Activated T-cell treated with anti-CD3 and anti-CD28 coated beads, Interleukin-2, amount 50 U/mL, for 1 hour (primary cell): ENCODE results near the gene NPHP4.
A peak's percentile ranks its signal among the peaks of the same experiment; 100 is the strongest.

Experiments used
- DNase-seq: peaks from one replicate; pipeline ENCODE4 v3.0.0-alpha.2; 2020

The NPHP4 gene

DNA sequence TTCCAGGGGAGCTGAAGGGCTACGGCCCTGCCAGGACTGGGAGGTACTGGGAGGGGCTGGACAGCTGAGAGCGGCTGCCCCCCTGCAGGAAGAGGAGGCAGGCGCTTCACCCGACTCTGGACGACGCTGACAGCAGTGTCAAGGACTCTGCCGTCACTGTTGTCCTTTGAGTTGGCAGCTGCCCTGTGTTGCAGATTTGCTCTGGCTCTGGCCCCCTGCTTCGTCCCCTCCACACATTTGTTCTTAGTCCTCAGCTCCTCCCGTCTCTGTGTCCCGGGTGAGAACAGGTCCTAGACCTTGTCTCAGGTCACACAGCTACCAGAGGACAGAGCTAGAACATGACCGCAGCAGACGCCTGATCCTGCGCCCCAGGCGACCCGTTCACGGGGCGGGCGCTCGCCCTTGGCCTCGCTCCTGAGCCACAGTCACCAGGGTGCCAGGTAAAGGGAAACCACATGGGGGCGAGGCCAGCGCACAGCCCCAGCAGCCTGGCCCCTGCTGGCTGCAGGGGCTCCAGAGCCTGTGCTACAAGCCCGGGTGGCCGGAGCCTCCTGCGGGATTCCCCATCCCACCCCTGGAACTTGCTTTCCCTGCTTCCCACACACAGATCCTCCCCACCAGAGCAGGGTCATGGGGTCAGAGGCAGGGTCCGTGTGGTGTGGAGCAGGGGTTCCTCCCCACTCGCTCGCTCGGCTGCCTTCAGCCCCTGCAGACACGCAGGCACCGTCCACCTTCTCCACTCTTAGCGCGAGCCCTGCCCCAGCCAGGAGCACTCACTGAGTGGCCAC, 10.7 kb upstream of the NPHP4 start:
- peak; percentile 17 for DNase-seq

DNA sequence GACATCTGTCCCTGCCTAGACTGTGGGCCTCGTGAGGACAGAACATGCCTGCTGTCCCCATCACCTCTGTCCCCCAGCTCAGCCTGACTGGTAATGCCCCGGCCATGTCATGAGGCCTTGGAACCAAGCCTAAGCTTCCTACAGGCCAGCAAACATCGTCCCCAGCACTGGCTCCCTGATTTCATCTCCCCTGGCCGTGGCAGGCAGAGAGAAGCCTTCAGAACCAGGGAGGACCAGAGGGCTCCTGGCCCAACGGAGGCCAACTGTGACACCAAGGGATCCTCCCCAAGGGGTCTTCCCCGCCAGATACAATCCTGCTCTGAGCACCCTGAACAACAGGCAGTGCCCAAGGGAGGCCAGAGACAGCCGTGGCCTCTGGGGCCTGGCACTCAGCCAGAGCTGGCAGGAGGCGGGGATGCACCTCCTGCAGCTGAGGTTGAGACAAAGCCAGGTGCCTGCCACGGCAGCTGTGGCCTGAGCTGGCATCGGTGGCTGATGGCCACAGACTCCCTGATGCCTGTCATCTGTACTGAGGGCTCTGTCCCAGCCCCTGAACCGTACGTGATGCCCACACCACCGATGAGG, 9.9 kb upstream of the NPHP4 start:
- DNase-seq: peak; percentile 37

DNA sequence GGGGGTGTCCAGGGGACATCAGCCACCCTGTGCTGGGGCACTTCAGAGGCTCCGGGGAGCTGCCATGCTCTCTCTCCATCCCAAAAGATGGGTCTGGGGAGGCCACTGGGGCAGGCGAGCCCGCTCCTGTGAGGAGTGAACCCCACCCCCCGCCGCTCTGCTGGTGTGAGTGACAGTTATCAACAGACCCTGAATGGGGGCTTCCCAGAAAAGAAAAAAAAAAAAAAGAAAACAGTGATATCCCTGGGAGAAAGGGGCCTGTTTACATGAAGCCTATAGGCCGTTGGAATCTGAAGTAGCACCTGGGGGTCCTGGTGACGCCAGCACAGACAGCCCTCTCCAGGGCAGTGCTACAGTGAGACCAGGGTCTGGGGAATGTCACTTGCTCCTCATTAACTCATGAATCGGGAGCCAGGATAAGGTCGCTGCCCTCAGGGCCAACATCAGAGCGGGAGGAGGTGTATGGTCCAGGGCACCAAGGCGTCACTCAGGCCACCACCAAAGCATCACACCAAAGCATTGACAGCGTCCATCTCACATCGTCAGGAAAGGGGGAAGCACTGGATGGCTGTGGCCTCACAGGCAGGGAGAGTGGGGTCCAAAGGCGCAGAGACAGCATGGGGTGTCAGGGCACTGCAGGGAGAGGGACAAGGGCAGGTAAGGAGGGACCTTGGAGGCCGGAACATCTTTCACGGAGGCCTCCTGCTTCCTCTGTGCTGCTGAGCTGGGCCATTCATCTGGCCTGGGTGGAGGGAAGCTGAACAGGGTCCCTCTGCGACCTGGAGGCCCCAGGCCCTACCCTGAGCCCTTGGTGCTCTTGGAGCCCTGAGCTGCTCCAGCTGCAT, 8.4 kb upstream of the NPHP4 start:
- peak; percentile 16 for DNase-seq

DNA sequence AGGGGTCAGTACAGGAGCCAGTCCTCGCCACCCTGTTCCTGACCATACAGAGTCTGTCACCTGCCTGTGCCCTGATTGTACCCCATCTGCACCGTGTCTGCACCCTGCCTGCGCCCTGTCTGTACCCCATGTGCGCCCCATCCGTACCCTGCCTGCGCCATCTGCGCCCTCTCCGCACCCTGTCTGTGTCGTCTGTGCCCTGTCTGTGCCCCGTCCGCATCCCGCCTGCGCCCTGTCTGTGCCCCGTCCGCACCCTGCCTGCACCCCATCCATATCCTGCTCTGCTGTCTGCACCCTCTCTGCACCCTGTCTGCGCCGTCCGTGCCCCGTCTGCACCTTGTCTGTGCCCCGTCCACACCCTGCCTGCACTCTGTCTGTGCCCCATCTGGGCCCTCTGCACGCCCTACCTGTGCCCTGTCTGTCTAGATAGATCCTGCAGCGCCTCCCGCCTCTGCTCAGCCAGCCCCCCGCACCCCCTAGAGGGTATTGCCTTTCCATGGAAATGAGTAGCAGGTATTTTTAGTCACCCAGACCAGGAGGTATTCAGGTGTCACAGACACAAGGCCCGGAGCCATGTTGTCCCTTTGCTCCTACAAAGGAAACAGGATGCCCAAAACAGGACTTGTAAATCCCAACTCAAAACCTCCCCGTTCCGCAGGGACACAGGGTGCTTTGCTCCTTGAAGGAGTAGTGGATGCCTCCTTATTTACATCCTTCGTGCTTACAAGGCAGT, 7.7 kb upstream of the NPHP4 start:
- peak; percentile 9 for DNase-seq

DNA sequence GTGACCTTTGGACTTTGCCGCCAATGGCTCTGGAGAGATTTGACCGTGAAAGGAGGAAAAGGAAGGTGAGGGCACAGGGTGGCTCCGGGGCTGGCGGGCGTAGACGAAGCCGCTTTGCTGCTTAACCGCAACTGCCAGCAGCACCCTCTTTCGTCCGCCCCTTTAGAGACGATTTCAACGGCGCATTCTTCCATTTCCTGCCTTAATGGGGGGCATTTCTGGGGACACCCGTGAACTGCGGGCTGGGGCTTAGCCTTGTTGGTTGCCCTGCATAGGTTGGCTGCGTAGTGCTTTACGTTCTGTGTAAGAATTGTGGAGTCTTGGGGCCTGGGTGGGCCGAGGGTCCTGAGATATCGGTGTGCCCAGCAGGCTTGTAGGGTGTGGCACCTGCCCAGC, 6.7 kb upstream of the NPHP4 start:
- peak; percentile 5 for DNase-seq

DNA sequence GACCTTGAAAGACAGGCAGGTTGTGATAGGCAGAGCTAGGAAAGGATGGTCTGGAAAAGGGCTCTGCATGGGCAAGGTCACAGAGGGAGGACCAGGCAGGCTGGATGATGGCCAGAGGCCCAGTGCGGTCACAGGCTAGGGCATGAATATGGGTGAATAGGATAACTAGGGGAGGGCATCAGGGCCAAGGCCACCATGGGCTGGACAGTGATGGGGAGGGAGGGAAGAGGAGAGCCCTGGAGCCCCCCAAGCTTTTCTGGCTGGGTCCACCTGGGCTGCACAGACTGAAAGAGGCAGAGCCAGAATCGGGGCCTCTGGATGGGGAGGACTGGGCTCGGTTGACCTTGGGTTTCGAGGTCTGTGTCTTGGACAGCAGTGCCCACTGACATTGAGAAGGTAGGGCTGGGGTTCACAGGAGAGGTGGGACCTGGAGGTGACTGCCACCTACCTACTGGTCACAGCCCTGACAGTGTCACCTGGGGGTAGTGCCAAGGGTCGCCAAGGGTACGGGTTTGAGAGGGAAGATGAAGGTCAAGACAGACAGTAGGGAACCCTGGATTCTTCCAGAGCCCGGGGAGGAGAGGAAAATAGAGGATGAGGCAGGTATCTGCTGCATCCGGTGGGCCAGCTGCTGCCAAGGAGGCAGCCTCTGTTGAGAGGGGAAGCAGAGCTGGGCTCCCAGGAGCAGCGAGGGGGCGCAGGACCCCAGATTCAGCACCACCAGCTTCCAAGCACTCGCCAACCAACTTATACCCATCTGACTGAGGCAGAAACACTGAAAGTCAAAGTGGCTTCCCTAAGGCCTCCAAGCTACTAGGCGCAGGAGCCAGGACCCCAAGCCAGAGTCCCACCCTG, 6.1 kb upstream of the NPHP4 start:
- no peak for DNase-seq

DNA sequence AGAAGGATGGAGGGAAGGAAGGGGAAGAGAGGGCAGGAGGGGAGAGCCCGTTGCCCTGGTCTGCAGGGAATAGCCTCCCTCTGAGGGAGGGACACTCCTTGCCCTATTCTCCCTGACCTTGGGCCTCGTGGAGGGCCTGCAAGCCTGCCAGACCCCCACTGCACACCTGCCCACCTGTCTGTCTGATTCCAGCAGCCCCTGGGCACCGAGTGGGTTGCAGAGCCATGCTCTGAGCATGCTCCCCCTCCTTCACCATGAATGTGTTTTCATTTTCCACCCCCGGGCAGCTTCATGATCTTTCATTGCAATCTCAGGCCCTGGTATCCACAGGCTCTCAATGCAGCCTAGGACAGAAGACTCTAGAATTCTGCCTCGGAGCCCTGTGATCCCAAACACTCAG, 5.1 kb upstream of the NPHP4 start:
- DNase-seq: no peak

DNA sequence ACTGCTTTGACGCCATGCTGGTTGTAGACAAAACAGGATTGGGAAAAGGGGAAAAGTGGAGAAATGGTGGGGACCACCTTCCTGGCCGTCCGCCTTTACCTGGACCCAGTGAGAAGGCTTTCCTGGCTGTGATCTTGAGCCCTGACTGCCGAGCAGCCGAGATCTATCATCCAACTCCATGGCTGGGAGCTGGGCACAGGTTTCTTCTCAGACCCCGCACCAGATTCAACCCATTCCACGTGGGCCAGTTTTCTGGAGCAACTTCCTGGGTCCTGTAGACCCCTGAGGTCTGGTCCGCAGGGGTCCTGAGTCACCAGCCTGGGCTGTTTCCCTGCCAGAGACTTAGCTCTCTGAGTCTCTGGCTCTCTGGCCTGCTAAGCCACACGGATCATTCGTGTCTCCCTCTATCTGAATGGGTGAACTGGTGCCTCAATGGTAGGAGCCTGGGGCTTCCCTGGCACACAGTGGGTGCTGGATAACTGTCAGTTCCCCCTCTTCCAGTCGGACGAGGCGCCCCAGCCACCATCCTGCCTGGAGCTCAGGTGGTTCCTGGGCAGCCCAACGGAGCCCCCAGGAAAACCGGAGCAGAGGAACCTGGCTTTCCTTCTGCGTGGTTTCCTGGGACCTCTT, 4.5 kb upstream of the NPHP4 start:
- no peak for DNase-seq

DNA sequence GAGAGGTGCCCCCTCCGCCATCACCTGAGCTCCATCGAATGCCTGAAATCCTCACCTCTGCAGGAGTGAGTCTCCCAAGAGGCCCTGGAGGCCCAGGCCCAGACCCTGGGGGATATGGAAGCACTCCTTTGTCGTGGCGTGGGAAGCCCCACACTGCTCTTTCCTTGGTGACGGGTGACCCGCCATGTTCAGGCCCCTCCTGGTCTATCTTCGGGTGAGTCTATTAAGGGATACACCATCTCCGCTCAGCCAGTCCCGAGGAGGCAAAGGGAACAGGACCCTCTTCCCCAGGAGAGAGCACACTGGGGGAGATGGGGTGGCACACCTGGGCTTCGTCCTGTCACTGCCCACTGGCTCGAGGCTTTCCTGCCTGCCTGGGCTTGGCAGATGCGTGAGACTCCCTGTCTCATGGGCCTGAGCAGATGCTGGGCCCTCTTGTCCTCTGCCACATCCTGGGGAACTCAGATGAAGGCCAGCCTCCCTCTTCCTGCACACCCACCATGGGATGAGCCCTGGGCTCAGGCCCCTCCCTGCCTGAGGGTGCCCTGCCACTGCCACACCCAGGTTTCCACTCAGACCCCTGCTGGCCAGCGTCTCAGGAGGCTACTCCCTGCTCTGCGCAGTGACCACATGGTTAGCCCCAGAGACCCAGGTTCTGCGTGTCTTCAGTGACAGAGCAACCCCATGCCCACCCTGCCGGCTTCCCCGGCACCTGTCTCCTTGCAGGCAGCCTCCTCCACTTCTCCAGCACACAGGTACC, 3.8 kb upstream of the NPHP4 start:
- DNase-seq: no peak

DNA sequence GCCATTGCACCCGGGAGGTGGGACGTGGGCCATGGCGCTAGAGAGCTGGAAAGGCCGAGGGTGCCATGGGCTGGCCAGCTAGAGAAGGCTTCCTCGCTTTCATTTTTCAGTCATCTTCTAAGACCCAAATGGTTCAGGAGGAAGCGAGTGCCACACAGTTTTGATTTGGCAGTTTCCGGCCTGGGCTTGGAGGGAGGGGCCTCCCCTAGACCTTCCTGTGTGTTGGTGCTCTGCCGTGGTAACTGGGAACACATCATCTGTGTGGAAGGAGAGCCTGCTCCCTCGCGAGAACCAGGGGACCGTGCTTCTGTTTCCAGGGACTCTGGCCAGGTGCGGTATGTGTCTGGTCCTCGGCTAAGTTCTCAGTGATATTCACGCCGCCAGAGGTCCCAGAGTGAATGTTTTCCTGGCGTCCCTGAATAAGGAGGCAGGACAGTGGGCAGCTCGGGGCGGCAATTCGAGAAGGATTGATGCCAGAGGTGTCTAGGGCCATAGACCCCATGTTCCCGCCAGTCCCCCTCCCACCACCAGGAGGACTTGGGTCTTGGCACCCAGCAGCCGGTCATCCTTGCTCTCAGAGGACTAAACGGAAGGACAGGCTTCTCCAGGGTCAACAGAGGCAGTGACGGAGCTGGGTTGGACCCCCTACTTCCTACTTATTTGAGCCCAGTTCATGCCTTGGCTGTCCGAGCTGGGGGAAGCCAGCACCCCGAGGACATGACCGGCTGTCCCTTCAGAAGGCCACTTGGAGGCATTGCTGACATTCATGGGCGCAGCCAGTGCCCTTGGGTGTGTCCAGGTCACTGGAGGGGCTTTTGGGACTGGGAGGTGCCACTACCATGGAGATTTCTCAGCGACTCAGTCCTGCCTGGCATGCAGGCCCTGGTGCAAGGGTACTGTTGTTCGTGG, 2.7 kb upstream of the NPHP4 start:
- DNase-seq: peak; percentile 59

DNA sequence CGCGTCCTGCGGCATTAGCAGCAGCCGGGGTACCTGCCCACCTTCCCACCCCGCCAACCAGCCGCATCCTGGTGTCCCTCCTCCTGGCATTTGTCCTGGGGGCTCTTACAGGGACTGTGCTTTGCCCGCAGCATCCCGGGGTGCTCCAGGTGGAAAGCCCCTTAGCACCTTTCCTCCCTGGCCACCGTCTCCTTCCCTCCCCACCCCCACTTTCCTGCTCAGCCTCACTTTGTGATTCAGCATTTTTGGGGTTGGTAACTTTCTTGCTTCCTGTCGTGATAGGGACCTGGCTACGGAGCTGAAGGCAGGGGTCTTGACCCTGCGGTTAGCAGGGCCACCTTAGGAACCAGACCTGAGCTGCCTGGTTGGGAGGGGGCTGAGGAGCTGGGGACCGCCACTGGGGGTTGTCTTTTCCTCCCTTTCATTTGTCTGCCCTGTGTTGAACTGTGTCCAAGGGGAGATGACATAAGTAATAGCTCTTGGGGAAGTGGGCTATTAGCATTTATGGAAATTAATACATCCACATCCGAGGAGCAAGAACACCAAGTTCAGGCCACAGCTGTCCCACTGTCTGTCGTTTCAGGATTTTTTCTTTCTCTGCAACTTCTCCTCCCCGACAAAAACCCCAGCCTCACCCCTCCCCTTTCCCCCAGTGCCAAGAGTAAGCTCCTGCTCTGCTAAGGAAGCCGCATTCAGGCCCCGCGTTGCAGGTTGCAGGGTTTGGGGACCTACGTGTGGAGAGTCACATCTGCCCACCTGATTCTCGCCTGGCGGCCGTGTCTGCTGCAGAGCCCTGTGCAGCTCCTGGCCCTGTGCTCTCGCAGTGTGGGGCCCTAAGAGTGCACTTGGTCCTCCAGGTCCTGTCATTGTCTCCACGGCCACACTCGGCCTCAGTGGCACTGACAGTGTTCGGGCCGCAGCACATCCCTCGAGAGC, 1.6 kb upstream of the NPHP4 start:
- peak; percentile 28 for DNase-seq

DNA sequence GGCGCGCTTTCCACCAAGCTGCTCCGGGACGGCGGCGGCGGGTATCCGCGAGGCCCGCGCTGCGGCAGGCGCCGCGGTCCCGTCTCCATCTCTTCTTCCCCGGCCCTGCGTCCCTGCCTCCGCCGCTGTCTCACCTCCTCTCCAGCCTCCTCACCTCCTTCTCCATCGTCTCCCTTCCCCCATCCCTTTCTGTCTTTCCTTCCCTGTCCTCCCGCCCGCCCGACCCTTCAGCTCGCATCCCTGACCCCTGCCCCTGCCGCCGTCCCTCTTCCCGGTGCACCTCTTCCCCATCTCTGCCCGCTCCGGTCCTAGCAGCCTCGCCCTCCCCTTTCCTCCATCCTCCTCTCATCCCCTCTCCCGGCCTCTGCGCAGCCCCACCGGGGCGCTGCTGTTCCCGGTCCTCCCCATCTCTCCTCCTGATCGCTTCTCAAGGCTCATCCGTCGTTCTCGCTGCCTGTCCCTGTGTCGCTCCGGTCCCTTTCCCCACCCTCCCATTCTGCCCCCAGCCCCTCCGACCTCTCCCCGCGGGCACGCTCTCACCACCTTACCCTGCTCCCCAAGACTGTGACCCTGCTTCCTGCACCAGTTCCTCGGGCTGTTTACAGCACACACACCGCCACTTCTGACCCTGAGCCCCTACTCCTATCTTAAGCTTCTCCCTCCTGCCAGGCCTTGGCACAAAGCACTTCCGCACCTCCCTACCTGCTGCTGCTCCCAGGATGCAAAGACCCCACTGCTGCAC, 760 bp upstream of the NPHP4 start:
- DNase-seq: no peak

DNA sequence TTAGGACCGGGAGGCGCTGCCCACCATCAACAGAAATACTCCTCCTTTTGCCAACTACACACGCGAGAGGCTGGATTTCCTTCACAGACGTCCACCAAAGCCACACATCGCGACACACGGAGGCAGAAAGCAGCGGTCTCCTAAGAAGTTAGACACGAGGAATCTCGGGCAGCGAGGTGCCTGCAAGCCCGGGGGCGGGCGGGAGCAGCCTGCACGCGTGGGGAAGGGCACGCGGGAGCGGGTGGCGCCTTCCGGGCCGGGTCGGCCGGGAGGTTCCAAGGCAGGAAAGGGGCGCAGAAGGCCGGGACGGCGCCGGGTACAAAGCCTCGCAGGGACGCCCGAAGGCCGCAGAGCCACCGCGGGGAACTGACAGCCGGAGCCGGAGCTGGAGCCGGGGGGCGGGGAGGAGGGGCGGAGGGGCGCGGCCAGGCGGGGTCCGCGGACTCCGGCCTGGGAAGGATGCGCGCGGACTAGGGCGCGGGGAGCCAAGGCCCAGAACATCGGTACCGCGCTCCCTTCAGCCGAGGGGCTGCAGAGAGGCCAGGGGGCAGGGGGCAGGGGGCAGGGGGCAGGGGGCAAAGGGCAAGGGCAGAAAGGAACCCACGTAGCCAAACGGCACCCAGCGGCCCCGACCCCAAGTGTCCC, 722 bp downstream of the NPHP4 start:
- peak; percentile 57 for DNase-seq

DNA sequence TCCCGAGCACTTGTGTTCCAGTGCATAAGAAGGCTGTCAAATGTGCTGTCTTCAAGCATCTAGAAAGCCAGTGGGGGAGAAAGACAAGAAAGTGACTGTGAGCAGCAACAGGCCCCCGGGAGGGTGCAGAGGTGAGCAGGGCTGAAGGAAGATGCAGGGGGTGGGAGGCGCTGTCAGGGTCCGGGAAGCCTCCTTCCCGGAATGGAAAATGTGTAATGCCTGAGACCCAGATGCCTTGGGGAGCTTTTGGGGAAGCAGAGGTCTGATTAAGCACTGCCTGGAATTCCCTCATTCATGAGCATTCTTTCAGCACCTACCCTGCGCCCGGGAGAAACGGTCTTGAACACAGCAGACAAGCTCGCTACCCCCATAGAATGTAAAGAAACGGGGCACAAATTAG, 1.3 kb downstream of the NPHP4 start:
- DNase-seq: no peak

DNA sequence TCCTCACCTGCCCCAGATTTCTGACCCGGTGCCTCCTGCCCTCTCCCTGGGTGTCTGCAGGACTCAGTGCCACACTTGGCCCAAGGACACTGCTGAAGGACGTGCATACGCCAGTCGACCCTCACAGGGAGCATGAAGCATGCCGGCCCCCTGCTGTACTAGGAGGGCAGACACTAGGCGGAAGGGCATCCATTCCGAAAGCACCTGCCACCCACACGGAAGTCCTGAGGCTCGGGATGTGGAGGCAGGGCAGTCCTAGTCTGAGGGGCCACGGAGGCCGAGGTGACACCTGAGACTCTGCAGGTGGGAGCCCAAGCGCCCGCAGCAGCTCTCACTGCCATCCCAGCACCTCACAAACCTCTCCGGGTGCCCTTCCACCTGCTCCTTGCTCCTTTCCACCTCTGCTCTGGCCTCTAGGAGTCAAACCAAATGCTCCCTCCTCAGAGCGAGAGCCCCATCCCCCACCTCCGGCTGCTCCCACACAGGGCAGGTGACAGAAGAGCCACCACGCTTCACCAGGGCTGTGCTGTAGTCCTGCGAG, 2.4 kb downstream of the NPHP4 start:
- DNase-seq: no peak

DNA sequence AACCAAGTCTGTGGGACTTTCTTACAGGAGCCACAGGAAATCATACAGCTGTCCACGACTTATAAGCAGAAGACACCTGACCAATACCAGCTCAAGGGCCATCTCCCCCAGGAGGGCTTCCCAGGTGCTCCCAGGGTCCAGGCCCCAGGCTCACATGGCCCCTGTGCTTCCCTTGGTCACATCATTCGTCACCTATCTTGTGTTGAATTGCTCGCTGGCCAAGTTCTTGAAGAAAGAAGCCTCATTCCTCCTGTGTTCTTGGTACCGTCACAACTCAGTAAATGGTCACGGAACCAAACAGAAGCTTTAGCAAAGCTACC, 3.0 kb downstream of the NPHP4 start:
- DNase-seq: no peak

DNA sequence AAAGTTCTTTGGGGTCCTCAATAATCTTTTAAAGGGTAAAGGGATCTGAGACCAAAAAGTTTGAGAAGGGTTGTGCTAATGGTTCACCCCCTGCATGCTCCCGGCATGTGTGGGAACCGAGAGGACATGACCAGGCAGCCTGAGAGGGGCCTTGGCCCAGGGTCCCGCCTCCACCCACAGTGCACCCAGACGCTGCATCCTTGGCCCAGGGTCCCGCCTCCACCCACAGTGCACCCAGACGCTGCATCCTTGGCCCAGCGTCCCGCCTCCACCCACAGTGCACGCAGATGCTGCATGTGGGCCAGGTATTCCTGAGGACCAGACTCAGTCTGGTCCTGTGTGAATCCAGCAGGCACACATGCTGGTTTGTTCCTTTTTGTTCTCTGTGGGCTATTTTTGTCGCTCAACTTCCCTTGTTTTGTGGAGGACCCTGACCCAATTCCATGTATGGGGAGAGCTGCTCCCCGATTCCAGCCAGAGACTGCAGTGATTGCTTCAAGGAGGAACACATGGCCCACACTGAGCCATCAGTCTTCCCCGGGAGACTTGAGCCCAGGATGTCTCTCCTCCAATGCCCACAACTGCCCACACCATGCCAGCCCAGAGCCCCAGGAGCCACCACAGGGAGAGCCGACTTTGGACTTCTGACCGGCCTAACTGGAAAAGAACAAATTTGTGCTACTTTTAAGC, 3.5 kb downstream of the NPHP4 start:
- DNase-seq: no peak
